ENCODE measurements around the gene EML4.

DNA sequence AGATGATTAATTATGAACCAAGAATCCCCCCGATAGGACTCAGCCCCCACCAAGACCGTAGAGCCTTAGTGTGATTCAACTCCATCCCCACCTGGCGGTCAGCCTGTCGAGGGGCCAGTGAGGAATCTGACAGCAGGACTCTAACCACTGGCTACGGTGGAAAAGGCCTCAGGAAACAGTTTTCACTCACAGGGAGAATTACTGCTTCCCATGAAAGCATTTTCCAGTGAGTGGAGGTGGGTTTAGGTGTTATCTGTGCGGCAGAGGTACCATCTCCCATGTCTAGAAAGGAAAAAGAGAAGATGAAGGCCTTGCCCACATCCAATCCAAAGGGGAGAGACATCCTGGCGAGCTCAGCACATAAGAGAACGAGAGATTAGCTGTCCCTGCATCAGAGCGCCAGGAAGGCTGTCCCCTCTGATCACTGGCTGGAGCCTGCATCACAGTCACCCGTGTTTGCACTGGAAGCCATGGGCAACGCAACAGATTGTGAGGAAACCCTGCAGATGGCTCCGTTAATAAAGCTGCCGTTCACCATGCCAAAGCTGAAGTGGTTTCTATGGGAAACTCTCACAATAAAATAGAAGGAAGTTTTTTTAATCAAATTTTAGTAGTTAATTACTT is 169.5 kb downstream of the EML4 start:
- TF ChIP-seq, protein P1, sequence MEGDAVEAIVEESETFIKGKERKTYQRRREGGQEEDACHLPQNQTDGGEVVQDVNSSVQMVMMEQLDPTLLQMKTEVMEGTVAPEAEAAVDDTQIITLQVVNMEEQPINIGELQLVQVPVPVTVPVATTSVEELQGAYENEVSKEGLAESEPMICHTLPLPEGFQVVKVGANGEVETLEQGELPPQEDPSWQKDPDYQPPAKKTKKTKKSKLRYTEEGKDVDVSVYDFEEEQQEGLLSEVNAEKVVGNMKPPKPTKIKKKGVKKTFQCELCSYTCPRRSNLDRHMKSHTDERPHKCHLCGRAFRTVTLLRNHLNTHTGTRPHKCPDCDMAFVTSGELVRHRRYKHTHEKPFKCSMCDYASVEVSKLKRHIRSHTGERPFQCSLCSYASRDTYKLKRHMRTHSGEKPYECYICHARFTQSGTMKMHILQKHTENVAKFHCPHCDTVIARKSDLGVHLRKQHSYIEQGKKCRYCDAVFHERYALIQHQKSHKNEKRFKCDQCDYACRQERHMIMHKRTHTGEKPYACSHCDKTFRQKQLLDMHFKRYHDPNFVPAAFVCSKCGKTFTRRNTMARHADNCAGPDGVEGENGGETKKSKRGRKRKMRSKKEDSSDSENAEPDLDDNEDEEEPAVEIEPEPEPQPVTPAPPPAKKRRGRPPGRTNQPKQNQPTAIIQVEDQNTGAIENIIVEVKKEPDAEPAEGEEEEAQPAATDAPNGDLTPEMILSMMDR (conservative IDR thresholded peaks at IDR 0.05; ENCODE audit: low read length), result no peak
- TF ChIP-seq EZH2phosphoT487 (IDR thresholded peaks at IDR 0.05; ENCODE audit: borderline replicate concordance), result no peak
